GM23248 (cell line): ENCODE data around the gene STH.

Experiments
- EZH2 ChIP-seq: fragments of 200-600 bp; sonication (generic); IDR thresholded peaks from 2 replicates; pipeline ENCODE4 v1.6.1; 2018; ENCODE audit warnings: antibody characterized with exemption, mild to moderate bottlenecking; ENCODE audit not compliant: insufficient read depth, poor library complexity, severe bottlenecking
- EZH2phosphoT487 ChIP-seq: fragments of 200-600 bp; sonication (generic); IDR thresholded peaks from 2 replicates; pipeline ENCODE4 v1.6.1; 2018; ENCODE audit warnings: antibody characterized with exemption, moderate library complexity, mild to moderate bottlenecking, low read depth; ENCODE audit not compliant: insufficient read depth

GRCh38 chr17:45964634-45965033 is 34.4 kb upstream of the STH start:
- TF ChIP-seq EZH2phosphoT487, result no peak
- TF ChIP-seq EZH2, result no peak
